ENCODE measurements around the gene YAP1.

Gene YAP1

GRCh38 chr11:102155676-102156075, 45.4 kb downstream of the YAP1 start:
- FAIRE-seq (no peak), DNase-seq (ENCODE audit: extremely low spot score, insufficient read length, low read depth) (no peak)

- DNase-seq (ENCODE audit: extremely low spot score, insufficient read length, low read depth) (no peak), FAIRE-seq (no peak)
Observed at GRCh38 chr11:102157219-102157618, 47.0 kb downstream of the YAP1 start.

DNA sequence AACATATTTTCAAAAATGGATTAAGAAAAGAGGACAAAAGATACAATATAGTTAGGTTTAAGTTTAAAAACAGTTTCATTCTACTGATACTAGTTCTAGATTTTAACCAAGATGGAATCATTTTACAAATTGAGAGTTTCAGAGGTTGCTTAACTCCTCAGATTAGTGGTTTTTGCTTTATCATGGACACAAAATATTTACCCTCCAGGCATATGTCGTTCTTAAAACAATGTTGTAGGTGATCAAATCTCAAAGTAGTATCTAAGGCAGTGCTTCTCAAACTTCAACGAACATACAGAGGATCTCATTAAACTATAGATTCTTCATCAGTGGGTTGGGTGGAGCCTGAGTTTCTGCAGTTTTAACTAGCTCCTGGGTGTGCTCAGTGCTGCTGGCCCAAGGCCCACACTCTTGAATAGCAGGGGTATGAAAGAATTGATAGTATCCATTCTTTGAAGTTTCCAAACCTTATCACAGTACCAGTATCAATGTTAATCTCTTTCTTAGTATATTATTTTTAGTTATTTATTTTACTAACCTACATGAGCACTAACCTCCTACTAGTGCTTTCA, 48.0 kb downstream of the YAP1 start:
- FAIRE-seq (no peak), DNase-seq (ENCODE audit: extremely low spot score, insufficient read length, low read depth) (no peak)

GRCh38 chr11:102163368-102163767, 53.1 kb downstream of the YAP1 start:
- FAIRE-seq (no peak), DNase-seq (ENCODE audit: extremely low spot score, insufficient read length, low read depth) (no peak)

- no peak for FAIRE-seq
Observed at GRCh38 chr11:102166175-102167064, 56.2 kb downstream of the YAP1 start.

DNA sequence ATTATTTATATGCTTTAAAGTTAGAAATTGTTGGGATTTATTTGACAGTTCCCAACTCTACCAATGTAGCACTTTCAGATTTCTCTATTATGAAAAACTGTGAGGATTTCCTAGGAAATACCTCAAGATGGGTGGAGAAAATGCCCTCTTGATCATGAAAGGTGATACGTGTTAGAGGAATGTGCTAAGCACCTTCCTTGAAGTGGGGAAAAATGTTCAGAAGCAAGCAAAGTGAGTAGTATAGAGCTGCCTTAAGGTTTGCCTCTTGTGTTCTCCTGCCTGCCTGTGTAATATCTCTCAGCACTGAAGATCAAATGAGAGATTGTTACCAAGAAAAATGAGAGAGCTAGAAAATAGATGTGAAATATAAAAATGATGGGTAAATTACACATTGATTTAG, 58.2 kb downstream of the YAP1 start:
- FAIRE-seq = no peak
- no peak for DNase-seq (ENCODE audit: extremely low spot score, insufficient read length, low read depth)

More at GRCh38 chr11:102166175-102167064, 56.2 kb downstream of the YAP1 start:
- no peak for DNase-seq (ENCODE audit: extremely low spot score, insufficient read length, low read depth)

GRCh38 chr11:102171101-102171500, 60.9 kb downstream of the YAP1 start:
- FAIRE-seq (no peak), DNase-seq (ENCODE audit: extremely low spot score, insufficient read length, low read depth) (no peak)

DNA sequence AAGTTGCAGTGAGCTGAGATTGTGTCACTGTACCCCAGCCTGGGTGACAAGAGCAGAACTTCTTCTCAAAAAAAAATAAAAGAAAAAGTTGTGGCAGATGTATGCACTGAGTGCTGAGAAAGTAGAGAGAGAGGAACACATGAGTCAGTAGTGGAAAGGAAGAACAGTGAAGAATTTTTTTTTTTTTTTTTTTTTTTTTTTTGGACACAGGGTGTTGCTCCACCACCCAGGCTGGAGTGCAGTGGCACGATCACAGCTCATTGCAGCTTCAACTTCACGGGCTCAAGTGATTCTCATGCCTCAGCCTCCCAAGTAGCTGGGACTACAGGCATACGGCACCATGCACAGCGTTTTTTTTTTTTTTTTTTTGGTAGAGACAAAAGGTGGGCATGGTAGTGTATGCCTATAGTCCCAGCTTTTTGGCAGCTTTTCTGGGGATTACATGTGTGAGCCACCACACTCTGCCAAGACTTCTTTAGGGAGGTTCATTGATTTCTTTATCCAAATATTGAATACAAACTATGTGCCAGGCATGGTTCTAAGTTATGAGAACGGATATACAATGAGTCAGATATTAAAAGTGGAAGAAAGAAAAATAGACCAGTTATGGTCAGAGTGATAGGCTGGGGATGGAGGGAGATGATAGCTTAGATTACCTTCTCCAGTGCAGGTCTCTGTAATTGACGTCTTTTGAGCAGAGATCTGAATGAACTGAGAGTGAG, 62.0 kb downstream of the YAP1 start:
- no peak for DNase-seq (ENCODE audit: extremely low spot score, insufficient read length, low read depth)
- no peak for FAIRE-seq

DNA sequence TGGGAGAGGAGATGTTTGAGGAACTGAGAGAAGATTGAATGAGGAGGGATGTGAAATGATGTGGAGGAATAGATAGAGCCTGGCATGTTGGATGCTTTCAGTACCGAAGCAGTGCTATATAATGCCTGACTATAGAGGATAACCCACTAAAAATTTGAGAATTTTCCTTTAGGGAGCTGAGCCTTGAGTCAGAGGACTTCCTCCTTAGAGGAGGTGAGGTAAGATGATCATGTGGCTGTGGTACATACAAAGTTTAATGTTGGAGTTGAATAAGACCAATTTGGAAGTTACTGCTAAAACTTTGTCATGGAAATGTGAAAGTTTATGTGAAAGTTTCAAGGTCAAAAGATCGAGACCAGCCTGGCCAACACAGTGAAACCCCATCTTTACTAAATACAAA, 66.9 kb downstream of the YAP1 start:
- FAIRE-seq (no peak), DNase-seq (ENCODE audit: extremely low spot score, insufficient read length, low read depth) (no peak)

- DNase-seq (ENCODE audit: extremely low spot score, insufficient read length, low read depth) = no peak
- no peak for FAIRE-seq
Observed at GRCh38 chr11:102177974-102178631, 67.9 kb downstream of the YAP1 start.

DNA sequence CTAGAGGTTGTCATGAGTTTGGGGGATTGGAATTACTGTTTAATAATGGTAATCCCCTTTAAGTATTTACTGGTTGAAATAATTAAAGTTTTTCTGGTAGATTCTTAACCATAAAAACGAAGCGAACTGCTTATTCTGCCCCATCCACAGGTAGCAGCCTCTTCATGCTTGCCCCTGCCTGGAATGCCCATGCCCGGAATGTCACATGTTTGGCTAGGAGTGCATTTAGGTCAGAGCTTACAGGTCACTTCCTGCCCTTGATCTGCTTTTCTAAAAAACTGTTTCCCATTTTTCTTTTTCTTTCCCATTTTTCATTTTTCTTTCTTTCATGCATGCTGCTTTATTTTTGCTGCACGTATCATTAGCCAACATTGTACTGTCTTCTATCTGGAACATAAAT, 69.1 kb downstream of the YAP1 start:
- no peak for DNase-seq (ENCODE audit: extremely low spot score, insufficient read length, low read depth)
- no peak for FAIRE-seq

GRCh38 chr11:102184269-102184987, 74.2 kb downstream of the YAP1 start:
- no peak for DNase-seq (ENCODE audit: extremely low spot score, insufficient read length, low read depth)
- FAIRE-seq = no peak

GRCh38 chr11:102186551-102187191, 76.4 kb downstream of the YAP1 start:
- FAIRE-seq = no peak
- DNase-seq (ENCODE audit: extremely low spot score, insufficient read length, low read depth) = no peak

DNA sequence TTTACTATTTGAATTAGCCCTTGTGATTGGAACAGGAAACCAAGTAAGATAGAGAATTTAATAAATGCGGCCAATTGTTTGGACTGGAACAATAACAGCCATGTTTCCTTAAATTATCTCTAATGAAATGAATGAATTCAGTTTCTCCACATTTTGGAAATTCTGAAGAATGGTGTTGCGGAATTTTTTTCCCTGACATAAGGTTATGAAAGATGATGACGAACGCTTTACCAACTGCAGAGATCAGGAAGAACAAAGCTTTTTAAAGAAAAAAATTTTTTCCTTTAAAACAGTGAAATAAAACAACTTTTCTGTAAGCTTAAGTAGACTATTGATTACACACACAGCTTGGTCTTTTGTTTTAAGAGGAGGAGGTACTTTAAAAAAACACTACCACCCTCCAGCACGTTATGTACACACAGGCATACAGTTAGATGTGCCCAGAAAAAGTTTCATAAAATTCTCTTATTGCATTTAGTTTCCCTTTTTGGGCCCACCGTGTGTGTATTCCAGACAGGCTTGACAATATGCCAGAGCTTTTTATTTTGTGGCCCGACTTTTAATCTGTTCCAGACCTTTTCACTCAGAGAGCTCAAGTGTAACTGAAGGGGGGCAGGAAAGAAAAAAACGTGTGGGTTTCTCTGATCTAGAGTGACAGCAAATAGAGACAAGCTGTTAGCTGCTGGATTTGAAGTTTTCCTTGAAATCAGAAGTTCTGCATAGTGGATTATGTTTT, 77.3 kb downstream of the YAP1 start:
- no peak for FAIRE-seq
- DNase-seq (ENCODE audit: extremely low spot score, insufficient read length, low read depth) = no peak

DNA sequence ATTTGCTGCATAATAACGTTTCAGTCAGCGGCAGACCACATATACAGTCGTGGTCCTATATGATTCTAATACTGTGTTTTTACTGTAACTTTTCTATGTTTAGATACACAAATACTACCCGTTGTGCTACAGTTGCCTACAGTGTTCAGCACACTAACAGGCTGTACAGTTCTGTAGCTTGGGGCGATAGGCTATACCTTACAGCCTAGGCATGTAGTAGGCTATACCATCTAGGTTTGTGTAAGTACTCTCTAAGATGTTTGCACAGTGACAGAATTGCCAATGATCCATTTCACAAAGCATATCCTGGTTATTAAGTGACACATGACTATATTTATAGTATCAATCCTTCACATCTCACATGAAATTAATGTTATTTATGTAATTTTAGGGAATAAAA, 78.2 kb downstream of the YAP1 start:
- no peak for FAIRE-seq
- DNase-seq (ENCODE audit: extremely low spot score, insufficient read length, low read depth) = no peak

- no peak for FAIRE-seq
- no peak for DNase-seq (ENCODE audit: extremely low spot score, insufficient read length, low read depth)
Observed at GRCh38 chr11:102191832-102192231, 81.6 kb downstream of the YAP1 start.

DNA sequence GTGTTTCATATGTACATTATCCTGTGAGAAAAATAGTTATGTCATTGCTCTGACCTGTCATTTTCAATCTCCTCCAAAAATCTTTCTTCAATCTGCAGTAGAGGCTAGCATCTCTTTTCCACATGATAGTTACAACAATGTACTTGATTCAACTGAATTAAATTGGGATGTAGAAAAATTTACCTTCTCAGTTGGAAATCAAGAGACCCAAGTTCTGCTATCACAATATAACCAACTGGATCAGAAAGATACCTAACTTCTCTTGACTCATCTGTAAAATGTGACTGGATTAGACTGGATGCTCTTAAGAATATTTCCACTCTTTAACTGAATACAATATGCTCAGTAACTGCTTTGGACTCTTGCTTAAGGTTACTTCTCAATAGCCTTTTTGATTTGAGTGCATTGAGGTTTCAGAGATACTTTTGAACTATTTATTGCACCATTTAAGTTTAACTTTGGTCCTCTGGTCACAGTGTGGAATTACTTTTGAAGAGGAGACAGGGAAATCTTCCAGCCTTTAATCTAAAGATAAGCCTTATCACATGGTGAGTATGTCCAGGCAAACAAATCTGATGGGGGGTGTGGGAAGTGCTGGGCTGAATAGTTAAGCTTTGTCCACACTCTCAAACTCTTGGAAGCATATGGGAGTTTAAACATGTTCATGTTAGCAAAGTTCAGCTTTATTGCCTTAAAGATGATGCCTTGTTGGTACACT, 82.3 kb downstream of the YAP1 start:
- no peak for DNase-seq (ENCODE audit: extremely low spot score, insufficient read length, low read depth)
- no peak for FAIRE-seq

DNA sequence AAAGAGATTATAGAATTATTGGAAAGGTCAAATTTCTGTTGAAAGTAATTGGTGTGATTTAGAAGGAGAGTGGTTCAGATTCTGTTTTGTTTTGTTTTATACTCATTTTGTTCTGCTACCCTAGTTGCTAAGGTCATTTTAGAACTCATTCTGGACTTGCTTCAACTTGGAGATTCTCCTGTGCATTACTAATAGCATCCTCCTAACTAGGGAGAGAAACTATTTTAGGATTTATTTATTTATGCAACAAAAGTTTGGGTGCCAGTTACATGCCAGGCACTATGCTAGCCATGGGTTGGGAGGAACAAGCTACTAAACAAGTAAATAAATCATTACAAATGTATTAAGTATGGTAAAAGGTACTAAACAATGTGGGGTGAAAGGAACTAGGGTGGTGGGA, 84.0 kb downstream of the YAP1 start:
- FAIRE-seq (no peak), DNase-seq (ENCODE audit: extremely low spot score, insufficient read length, low read depth) (no peak)
